Vagina (tissue), 2 donors: ENCODE measurements around the gene SRRD.

Experiments
- CTCF ChIP-seq, 3 experiments: fragments of 450-650 bp in 2 of 3; fragments of 200-600 bp in 1 of 3; sonication (generic) in 1 of 3; IDR thresholded peaks; one replicate each; pipeline ENCODE4 v1.5.1; 2017 to 2019; ENCODE audit warnings: antibody characterized with exemption in 3 of 3, mild to moderate bottlenecking in 2 of 3, moderate library complexity in 2 of 3
- POLR2AphosphoS5 ChIP-seq, 2 donors: sonication (generic); formaldehyde crosslinking; IDR thresholded peaks; one replicate each; pipeline ENCODE4 v1.9.0; 2017; ENCODE audit warnings: antibody characterized with exemption in 2 of 2, mild to moderate bottlenecking in 2 of 2, low read depth in 1 of 2; ENCODE audit not compliant: insufficient read depth in 1 of 2

GRCh38 chr22:26487996-26488395, 4.3 kb downstream of the SRRD start:
- TF ChIP-seq CTCF (IDR thresholded peaks at IDR 0.05) (no peak), POLR2AphosphoS5 (IDR thresholded peaks at IDR 0.05; ENCODE audit: insufficient read depth in 1 of 2, low read depth in 1 of 2) (no peak)
